HT-29 (cell line): Measurements from ENCODE around the gene RNF187. TPM values are rescaled to one million over a fixed set of nuclear protein-coding genes. Genes with fewer than 3 reads are reported as not detected.

Experiments
- DNase-seq: peaks from one replicate; pipeline ENCODE4 v3.0.0-alpha.2; 2015; ENCODE audit warnings: low spot score
- total RNA-seq: library from RNA; depleted of rRNA; stranded (reverse); fragments of >200 nt; shearing (Covaris generic); gene quantifications from 2 replicates; pipeline ENCODE4 v1.2.3, GENCODE V29; 2014; rRNA removed

The RNF187 gene
- 34.0 and 41.1 TPM in 2 replicates for total RNA-seq

GRCh38 chr1:228487336-228488124 lies at the start of gene RNF187:
RNF187 (plus strand) TSS chr1:228487382.
- DNase-seq, result peak; percentile 13

- no peak for DNase-seq
Observed at GRCh38 chr1:228437424-228437962, 49.7 kb upstream of the RNF187 start.

GRCh38 chr1:228438266-228438665 lies 48.9 kb upstream of the RNF187 start:
- DNase-seq, result no peak

GRCh38 chr1:228440761-228441500 lies 46.3 kb upstream of the RNF187 start:
- DNase-seq, result no peak

GRCh38 chr1:228443395-228443794 lies 43.8 kb upstream of the RNF187 start:
- DNase-seq, result no peak

- DNase-seq, result no peak
Observed at GRCh38 chr1:228445490-228445842, 41.7 kb upstream of the RNF187 start.

- DNase-seq, result no peak
Observed at GRCh38 chr1:228445843-228446650, 41.1 kb upstream of the RNF187 start.

GRCh38 chr1:228446852-228447251 lies 40.3 kb upstream of the RNF187 start:
- no peak for DNase-seq

- DNase-seq, result no peak
Observed at GRCh38 chr1:228448372-228448771, 38.8 kb upstream of the RNF187 start.

GRCh38 chr1:228450200-228450599 lies 37.0 kb upstream of the RNF187 start:
- DNase-seq, result no peak

- DNase-seq, result no peak
Observed at GRCh38 chr1:228452194-228453021, 34.8 kb upstream of the RNF187 start.

GRCh38 chr1:228453022-228453560 lies 34.1 kb upstream of the RNF187 start:
- DNase-seq, result no peak

GRCh38 chr1:228453614-228454013 lies 33.6 kb upstream of the RNF187 start:
- DNase-seq, result no peak

GRCh38 chr1:228454238-228454637 lies 32.9 kb upstream of the RNF187 start:
- no peak for DNase-seq

GRCh38 chr1:228455715-228456114 lies 31.5 kb upstream of the RNF187 start:
- DNase-seq, result peak; percentile 19

- no peak for DNase-seq
Observed at GRCh38 chr1:228456252-228457016, 30.7 kb upstream of the RNF187 start.

GRCh38 chr1:228457017-228457395 lies 30.2 kb upstream of the RNF187 start:
- DNase-seq, result no peak

- peak; percentile 99 for DNase-seq
Observed at GRCh38 chr1:228457396-228458176, 29.6 kb upstream of the RNF187 start.
